ENCODE measurements around the gene ST3GAL2.
"Not testable (repeated sequence)": the region's sequence is repeated elsewhere in the genome, so short reads cannot be mapped to it uniquely, and the experiment has no call there.

Gene ST3GAL2

DNA sequence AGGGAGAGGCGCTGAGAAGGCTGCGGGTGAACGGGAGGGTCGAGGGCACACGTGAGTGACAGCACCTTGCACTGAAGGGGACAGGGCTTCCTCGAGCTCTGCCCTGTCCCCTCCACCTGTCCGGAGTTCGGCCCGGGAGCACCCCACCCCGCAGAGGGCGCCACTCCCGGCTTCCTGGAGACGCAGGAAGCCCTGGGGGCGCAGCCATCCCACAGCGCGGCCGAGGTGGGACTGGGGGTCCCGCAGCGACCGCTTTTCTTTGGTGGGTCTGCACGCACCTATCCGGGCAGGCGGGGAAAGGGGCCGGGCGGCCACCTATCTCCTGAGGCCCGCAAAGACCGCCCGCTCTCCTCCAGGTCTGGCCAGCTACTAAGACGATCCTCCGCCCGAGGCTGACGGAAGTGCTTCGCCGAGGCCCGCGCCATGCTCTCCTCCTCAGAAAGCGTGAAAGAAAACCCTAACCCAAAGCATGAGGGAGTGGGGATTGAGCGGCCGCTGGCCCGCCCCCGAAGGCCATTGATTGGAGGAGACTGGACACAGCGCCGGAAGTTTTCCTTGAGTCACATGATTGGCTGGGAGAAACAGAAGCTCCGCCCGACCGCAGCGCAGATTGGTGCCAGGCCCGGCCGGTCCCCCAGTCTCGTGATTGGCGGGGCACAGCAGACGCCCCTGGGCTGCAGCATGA, 57.8 kb downstream of the ST3GAL2 start:
- DNase-seq, result peak; percentile 84

DNA sequence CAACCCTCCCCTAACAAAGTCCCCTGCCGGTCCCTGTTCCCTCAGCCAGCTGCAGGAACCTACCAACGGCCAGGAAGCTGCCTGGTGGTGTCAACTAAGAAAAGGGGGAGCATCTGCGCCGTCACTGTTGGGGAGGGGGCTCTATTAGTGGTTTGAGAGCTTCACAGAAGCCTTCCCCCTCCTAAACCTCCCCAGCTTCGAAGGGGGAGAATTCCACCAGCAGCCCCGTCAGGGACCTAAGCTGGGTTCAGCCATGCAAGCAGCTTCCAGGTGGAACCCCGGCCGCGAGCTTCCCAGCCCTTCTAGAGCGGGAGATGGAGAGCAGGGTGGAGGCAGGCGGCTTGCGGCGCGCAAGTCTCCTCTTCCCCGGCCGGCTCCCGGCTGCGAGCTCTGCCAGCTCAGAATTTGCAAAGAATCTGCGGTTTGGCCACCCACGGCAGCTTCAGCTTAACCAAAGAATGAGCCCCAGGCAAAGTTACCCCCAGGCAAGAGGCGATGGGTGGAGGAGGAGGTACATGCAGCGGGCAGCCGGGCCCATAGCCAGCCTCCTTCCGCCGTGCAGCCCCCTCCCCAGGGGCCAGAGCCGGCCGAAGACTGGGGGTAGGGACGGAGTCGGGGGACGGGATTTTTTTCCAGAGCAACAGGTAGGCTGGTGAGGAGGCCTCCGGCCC, 58.5 kb downstream of the ST3GAL2 start:
- DNase-seq, result no peak

DNA sequence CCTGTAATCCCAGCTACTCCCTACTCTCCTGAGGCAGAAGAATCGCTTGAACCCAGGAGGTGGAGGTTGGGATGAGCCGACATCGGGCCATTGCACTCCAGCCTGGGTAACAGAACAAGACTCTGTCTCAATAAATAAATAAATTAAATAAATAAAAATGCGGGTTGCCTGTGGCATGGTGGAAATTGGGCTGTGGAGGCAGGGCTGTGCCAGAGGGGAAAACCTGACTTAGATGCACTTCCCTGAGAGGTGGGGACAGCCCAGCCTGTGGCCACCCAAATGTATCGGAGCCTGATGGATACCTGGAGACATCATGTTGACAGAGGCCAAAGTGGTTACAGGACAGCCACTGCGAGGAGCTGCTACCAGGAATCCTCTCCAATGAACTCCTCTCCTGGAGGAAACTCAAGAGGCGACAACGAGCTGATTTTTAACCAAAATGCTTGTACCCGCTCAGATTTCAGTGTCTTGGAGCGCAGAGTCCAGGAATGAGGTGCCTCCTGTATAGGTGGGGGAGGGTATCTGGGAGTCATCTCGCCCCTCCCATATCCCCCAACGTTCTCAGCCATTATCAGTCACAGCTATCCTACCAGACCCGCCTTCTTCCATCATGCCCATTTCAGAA, 59.9 kb downstream of the ST3GAL2 start:
- no peak for DNase-seq

DNA sequence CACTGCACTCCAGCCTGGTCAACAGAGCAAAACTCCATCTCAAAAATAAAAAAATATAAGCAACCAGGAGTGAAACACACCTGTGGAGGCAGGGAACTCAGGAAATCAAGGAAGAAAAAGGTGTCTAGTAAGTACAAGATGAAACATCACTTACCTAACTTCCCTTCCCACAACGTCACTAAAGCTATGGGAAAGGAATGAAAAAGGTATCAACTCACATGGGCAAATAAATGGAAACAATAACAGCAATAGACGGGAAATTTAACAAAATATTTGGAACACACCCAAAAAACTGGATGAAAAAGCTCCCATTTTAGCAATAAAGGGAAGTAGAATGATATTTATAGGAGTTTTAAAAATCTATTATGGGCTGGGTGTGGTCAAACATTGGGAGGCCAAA, 61.1 kb downstream of the ST3GAL2 start:
- no peak for DNase-seq

DNA sequence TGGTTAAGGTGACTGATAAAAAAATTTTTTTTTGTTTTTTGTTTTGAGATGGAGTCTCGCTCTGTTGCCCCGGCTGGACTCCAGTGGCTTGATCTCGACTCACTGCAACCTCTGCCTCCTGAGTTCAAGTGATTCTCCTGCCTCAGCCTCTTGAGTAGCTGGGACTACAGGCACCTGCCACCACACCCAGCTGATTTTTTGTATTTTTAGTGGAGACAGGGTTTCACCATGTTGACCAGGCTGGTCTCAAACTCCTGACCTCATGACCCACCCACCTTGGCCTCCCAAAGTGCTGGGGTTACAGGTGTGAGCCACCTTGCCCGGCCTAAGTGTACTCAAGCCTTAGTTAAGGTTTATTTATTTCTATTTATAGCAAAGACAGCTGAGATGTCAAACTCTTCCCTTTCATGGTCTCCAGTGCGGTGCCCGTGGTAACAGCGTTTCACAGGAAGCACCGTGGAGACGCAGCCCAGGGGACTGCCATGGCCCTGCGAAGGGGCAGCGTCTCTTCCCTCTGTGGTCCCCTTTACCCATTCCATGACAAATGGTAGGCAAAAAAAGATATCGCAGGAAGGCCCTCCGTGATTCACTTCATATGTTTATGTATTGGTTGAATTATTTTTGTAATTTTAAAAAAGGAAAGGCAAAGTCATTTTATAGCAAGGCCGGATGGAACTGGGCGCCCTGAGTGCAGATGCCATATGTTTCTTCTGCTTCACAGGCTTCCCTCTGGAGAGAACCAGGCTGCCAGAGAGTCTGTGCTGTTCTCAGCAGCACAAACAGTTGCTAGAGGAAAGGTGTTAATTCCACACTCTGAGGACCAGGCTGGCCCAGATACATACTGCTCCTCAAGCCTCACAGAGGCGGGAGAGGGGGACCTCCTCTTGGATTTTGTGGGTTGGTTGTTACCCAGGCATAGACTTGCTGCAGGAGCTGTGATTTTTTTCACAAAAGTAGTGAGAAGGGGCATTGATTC, 63.0 kb downstream of the ST3GAL2 start:
- DNase-seq, result peak; percentile 56

DNA sequence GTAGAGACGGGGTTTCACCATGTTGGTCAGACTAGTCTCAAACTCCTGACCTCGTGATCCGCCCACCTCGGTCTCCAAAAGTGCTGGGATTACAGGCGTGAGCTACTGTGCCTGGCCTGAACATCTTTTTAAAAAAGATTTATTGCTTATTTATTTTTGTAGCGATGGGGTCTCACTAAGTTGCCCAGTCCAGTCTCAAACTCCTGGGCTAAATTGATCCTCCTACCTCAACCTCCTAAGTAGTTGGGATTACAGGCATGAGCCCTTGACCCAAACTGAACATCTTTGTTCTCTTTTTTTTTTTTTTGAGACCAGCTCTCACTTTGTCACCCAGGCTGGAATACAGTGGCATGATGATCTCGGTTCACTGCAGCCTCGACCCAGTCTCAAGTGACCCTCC, 64.7 kb downstream of the ST3GAL2 start:
- DNase-seq, result no peak

DNA sequence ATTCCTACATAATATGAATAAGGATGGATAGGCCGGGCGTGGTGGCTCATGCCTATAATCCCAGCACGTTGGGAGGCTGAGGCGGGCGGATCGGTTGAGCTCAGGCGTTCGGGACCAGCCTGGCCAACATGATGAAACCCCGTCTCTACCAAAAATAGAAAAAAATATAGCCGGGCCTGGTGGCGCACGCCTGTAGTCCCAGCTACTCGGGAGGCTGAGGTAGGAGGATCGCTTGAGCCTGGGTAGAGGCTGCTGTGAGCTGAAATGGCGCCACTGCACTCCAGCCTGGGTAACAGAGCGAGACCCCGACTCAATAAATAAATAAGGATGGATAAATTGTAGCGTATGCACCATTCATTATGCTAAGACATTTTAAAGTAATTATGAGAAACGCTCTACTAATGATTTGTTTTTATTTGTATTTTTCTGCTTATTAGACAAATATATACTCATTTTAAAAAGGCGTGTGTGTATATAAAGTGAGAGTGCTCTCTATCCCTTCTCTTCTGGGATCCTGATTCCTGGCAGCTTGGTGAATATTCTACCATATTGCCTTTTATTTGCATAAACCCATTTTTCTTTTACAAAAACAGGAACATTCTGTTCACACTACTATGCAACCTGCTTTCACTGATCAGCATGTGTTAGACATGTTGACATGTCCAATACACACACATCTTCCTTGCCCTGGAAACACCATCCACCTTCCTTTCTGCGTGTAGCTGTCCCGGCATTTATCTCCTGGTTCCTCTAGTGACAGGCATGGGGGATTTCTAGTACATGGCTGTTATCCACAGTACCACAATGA, 65.8 kb downstream of the ST3GAL2 start:
- DNase-seq, result no peak

DNA sequence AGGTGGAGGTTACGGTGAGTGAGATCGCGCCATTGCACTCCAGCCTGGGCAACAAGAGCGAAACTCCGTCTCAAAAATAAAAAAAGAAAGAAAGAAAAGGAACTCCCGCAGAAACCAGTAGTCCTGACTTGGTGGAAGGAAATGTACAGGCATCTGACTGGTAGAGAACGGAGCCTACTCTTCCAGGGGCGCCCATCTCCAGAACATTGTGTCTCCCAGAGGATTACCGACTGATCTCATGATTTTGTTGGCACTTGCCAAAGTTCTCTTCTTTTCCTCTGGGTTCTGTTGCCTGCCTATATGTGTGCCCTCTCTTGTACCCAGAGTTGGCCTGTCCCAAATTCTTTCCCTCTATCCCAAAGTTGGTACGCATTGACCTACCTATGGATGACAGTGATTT, 68.0 kb downstream of the ST3GAL2 start:
- DNase-seq, result no peak

DNA sequence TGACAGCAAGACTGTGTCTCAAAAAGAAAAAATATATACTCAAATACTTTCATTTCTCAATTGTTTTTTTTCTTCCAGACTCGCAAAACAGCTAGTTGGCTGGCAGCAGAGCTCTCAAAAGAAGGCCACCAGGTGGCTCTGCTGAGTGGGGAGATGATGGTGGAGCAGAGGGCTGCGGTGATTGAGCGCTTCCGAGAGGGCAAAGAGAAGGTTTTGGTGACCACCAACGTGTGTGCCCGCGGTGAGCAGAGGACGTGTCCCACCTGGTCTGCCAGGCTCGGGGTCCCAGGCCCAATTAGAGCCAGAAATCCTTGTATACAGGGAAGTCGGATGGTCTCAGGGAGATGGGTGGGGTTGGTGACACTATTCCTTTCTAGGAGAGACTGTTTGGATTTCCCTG, 68.8 kb downstream of the ST3GAL2 start:
- DNase-seq, result not testable (repeated sequence)

DNA sequence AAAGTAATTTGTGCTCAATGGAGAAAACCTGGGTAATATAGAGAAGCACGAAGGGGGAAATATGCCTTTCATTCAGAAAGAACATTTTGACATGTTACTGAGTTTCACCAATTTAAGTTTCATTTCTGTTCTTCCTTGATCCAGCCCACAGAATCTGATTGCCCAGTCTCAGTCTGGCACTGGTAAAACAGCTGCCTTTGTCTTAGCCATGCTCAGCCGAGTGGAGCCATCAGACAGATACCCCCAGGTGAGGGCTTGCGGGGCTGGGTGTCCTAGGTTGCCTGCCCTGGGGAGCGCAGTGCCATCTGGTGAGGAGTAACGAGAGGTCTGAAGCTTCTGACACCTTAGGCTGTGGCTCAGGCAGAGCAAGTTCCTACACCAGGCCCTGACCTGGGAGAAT, 74.5 kb downstream of the ST3GAL2 start:
- DNase-seq, result no peak

DNA sequence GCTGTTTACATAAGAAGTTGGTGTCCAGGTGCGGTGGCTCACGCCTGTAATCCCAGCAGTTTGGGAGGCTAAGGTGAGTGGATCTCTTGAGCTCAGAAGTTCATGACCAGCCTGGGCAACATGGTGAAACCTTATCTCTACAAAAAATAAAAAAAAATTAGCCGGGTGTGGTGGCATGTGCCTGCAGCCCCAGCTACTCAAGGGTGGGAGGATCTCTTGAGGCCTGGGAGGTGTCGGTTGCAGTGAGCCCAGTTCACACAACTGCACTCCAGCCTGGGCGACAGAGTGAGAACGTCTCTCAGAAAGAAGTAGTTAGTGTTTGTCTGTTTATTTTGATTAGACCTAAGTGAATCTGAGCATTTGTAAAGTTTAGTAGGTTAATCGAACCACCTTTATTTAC, 79.3 kb downstream of the ST3GAL2 start:
- DNase-seq, result no peak

DNA sequence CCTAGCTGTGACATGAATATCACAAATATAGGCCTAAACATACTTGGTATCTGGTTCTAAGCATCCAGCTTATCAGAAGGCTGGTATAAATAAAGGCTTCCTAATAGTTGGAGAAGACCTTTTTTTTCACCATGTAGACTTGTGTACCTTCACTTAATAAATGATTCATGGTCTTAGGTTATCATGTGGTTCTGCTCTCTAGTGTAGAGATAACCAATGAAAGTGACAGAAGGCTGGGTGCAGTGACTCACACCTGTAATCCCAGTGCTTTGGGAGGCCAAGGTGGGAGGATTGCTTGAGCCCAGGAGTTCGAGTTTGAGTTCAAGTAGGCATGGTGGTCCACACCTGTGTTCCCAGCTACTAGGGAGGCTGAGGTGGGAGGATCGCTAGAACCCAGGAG, 89.1 kb downstream of the ST3GAL2 start:
- DNase-seq, result no peak

DNA sequence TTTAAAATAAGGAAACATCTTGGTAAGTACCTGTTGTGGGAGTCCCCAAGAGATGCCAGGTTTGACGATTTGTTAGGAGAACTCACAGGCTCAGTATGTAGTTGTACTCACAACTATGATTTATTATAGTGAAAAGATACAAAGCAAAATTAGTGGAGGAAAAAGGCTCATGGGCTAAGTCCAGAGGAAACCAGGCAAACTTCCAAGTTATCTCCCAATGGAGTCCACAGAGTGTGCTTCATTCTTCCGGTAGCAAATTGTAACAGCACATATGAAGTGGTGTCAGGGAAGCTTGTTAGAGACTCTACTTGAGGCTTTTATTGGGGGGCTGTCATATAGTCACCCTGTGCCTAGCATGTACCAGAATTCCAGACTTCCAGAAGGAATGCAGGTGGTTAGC, 89.9 kb downstream of the ST3GAL2 start:
- no peak for DNase-seq

DNA sequence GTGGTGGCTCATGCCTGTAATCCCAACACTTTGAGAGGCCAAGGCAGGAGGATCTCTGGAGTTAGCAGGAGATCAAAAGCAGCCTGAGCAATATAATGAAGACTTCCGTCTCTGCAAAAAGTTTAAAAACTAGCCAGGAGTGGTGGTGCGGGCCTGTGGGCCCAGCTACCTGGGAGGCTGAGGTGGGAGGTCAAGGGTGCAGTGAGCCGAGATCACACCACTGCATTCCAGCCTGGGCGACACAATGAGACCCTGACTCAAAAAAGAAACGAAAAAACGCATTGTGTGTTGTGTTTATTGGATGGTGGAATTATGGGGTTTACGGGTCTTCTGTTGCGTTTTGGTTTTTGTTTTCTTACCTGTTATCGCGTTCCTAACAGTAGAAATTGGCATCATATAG, 93.1 kb downstream of the ST3GAL2 start:
- no peak for DNase-seq

DNA sequence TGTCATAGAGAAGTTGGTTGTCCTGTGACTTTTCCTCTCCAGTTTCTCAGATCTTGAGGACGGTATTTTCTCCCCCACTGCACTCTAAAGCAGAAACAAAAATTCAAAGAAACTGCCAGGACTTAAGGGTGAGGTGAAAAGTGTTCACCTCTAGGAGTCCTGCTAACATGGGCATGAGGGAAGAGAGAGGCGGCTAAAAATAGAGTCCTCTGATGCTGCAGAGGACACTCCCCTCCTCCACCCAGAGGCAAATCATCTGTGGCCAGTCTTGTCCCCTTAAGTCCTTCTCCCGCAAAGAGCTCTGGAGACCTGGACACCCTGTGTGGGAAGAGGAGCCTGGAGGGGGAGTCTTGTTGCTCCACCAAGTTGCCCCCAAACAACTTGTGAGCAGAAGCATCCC, 96.9 kb downstream of the ST3GAL2 start:
- DNase-seq, result no peak

DNA sequence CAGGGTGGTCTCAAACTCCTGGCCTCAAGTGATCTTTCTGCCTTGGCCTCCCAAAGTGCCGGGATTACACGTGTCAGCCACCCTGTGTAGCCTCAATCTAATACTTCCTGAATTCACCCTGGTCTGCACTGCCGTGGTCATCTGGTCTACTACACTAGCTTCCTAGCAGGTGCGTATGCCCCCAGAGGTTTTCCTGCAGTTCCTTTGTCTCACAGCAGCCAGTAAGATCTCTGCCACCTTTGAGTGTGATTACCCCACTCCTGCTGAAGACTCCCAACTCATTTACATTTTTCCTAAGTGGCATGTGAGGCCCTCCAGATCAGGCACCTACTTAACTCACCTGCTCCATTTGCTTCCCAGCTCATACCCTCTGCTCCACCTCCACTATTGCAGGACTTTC, 97.3 kb downstream of the ST3GAL2 start:
- DNase-seq, result no peak

DNA sequence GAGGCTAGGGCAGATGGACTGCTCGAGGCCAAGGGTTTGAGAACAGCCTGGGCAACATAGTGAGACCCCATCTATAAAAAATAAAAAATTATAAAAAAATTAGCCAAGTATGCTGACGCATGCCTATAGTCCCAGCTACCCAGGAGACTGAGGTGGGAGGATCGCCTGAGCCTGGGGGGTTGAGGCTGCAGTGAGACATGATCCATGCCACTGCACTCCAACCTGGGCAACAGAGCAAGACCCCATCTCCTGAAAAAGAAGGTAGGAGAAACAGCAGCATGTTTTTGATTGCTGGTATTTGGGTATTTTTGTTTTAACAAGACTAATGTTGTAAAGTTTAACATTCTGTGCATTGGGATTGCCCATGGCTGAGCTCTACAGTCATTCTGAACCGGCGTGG, 101.1 kb downstream of the ST3GAL2 start:
- DNase-seq, result no peak

DNA sequence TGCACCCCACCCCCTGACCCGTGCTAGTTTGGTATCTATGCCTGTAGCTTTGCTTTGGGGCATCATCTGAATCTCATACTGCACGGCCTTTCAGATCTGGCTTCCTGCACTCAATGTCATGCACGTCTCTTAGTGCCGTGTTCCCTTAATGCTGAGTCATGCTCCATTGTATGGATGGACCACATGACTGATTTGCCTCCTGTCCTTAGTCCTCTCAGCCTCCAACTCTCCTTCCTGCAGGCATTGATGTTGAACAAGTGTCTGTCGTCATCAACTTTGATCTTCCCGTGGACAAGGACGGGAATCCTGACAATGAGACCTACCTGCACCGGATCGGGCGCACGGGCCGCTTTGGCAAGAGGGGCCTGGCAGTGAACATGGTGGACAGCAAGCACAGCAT, 106.2 kb downstream of the ST3GAL2 start:
- not testable (repeated sequence) for DNase-seq

DNA sequence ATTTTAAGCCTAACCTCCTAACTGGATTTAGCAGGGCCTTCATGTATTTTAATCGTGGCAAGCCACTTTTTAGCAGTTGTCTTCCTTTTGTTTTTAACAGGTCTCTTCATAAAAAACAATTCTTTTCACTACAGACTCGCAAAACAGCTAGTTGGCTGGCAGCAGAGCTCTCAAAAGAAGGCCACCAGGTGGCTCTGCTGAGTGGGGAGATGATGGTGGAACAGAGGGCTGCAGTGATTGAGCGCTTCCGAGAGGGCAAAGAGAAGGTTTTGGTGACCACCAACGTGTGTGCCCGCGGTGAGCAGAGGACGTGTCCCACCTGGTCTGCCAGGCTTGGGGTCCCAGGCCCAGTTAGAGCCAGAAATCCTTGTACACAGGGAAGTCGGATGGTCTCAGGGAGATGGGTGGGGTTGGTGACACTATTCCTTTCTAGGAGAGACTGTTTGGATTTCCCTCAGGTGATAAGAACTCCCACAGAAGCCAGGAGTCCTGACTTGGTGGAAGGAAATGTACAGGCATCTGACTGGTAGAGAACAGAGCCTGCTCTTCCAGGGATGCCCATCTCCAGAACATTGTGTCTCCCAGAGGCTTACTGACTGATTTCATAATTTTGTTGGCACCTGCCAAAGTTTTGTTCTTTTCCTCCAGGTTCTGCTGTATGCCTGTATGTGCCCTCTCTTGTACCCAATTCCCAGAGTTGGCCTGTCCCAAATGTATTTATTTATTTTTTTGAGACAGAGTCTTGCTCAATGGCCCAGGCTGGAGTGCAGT, 107.1 kb downstream of the ST3GAL2 start:
- no peak for DNase-seq

DNA sequence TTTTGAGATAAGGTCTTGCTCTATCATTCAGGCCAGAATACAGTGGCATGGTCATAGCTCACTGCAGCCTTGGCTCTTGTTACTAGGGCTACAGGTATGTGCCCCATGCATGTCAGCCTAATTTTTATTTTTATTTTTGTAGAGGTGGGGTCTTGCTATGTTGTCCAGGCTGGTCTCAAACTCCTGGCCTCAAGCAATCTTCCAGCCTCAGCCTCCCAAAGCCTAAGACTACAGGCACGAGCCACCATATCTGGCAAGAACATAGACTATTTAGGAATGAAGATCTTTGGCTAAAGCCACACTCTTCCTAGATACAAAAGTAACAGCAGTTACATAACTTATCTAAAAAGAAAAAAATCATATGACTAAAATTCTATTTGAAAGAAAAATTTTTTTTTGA, 107.8 kb downstream of the ST3GAL2 start:
- no peak for DNase-seq
